Sigmoid colon (tissue), 4 donors: ENCODE results near the gene MAPKBP1.

Source experiments
- POLR2A ChIP-seq, 2 donors: fragments of 450-650 bp; IDR thresholded peaks; one replicate each; pipeline ENCODE4 v1.6.1; 2016; ENCODE audit warnings: antibody characterized with exemption in 2 of 2, mild to moderate bottlenecking in 2 of 2, moderate library complexity in 2 of 2
- POLR2AphosphoS5 ChIP-seq, 4 donors: sonication (generic); formaldehyde crosslinking; IDR thresholded peaks; one replicate each; pipeline ENCODE4 v1.6.1; 2017; ENCODE audit warnings: antibody characterized with exemption in 4 of 4
- TF ChIP-seq, protein P1 (sequence below), 4 experiments: fragments of 450-650 bp in 3 of 4; fragments of 200-600 bp in 1 of 4; IDR thresholded peaks; one replicate each; pipeline ENCODE4 v1.5.1; 2016 to 2019; ENCODE audit warnings: antibody characterized with exemption in 4 of 4, mild to moderate bottlenecking in 3 of 4, moderate library complexity in 2 of 4

DNA sequence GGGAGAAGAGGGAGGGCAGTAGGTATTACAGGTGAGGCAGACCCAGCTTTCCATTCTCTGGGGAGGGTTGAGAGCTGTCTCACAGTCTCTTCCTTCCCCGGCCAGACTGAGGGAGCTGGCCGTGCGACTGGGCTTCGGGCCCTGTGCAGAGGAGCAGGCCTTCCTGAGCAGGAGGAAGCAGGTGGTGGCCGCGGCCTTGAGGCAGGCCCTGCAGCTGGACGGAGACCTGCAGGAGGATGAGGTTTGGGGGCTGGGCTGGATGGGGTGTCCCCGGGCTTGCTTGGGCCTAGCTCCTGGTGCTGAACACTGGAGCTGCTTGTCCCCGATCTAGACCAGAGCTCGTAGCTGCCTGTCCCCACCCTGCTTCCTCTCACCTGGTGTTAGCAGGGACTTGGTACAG is 69.3 kb downstream of the MAPKBP1 start:
- TF ChIP-seq, protein P1, sequence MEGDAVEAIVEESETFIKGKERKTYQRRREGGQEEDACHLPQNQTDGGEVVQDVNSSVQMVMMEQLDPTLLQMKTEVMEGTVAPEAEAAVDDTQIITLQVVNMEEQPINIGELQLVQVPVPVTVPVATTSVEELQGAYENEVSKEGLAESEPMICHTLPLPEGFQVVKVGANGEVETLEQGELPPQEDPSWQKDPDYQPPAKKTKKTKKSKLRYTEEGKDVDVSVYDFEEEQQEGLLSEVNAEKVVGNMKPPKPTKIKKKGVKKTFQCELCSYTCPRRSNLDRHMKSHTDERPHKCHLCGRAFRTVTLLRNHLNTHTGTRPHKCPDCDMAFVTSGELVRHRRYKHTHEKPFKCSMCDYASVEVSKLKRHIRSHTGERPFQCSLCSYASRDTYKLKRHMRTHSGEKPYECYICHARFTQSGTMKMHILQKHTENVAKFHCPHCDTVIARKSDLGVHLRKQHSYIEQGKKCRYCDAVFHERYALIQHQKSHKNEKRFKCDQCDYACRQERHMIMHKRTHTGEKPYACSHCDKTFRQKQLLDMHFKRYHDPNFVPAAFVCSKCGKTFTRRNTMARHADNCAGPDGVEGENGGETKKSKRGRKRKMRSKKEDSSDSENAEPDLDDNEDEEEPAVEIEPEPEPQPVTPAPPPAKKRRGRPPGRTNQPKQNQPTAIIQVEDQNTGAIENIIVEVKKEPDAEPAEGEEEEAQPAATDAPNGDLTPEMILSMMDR (IDR thresholded peaks at IDR 0.05) = no peak
- TF ChIP-seq POLR2A (IDR thresholded peaks at IDR 0.05) (no peak), POLR2AphosphoS5 (IDR thresholded peaks at IDR 0.05) (no peak)
